ENCODE measurements around the gene SLC35D1.

SLC35D1 gene

DNA sequence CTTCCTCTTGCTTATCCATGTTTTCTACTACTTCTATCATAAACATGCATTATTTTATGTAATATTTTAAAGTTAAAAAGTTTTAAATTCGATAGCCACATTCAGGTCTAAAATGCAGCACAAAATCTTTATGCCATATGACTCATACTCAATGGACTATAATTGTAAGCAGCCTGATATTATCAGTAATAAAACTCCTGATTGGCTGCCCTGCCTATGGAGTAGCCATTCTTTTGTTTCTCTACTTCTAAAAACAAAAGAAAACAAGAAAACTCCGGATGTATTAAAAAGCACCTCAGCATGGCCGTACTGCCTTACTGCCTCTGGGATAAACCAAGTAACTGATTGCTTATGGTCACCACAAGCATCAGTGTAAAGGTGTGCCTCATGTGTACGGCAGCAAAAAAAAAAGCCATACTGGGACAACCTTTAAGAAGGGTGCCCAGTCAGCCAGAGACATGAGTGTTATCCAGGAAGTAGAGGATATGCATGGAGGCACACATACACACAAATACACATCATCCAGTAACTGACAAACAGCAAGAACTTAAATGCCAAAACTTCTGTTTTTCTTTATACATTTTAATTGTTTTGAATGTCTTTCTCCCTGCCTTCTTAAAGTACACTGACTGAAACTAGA, 9.2 kb downstream of the SLC35D1 start:
- DNase-seq (ENCODE audit: low spot score): no peak

DNA sequence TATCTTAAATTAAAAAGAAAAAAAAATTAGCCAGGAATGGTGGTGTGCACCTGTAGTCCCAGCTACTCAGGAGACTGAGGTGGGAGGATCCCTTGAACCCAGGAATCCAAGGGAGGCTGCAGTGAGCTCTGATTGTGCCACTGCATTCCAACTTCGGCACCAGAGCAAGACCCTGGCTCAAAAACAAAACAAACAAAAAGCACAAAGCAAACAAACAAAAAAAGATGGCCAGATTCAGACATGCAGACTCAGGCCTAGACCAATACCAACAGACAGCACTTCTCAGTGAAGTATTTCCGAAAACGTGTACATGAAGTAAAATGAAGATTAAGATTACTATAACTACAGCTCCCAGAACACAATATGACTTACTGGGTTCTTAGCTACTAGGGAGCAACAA, 10.6 kb downstream of the SLC35D1 start:
- no peak for DNase-seq (ENCODE audit: low spot score)

DNA sequence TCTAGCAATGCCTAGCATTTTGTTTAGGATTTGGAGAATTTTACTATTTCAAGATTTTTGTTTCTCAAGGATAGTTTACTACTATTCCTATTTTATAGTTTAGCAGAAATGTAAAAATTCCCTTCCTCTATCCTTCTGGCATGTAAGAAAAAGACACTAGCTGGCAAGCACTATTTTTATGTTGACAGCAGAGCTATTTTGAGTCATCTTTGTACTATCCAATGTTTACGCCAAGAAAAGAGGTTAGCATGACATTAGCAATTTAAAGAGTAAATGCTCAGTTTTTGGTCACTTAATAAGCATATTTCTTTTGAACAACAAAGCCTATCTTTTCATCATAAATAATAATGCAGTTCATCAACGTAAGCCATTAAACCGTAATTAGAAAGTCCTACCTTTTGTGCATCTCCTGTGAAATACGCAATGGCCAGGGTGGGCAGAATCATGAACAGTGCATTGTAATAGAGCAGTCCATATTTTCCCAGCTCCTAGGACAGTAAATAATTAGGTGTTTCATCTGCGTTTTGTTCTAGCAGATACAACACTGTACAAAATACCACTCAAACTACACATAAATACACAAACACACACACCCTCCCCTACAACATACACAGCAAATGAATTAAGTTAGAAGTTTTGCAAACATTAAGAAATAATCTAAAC, 12.0 kb downstream of the SLC35D1 start:
- no peak for DNase-seq (ENCODE audit: low spot score)

DNA sequence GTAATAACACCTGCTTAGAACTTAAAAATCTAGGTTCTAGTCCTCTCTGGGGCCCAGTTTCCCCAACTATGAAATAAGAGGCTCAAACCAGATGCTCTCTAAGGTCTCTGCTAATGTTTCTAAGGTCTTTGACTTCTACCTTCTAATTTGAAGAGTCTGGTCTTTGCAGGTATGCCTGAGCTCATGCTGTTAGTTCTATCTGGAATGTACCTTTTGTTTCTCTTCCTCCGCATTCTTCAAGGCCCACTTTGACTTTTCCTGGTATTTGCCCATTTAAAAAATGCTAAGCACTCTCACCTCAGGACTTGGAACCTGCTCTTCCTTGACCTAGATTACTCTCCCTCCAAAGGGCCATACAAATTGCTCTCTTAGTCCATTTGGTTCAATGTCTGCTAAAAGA, 13.5 kb downstream of the SLC35D1 start:
- DNase-seq (ENCODE audit: low spot score): peak; percentile 18

DNA sequence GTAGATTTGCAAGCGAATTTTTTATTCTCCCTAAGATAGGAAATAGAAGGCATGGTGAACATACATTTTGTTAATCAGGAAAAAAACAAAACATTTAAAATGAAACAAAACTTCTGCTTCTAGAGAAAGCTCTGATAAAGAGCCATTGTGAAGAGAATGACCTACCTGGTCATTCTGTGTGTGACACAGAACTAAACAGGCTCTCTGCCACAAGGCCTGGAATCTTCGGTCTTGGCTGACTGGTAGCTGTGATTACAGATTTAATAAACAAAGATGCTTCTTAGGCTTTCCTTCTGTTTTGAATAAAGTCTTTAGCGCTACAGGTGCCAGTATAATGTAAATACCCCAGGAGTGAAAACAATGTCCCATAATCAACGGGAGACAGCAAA, 22.1 kb downstream of the SLC35D1 start:
- DNase-seq (ENCODE audit: low spot score): no peak

DNA sequence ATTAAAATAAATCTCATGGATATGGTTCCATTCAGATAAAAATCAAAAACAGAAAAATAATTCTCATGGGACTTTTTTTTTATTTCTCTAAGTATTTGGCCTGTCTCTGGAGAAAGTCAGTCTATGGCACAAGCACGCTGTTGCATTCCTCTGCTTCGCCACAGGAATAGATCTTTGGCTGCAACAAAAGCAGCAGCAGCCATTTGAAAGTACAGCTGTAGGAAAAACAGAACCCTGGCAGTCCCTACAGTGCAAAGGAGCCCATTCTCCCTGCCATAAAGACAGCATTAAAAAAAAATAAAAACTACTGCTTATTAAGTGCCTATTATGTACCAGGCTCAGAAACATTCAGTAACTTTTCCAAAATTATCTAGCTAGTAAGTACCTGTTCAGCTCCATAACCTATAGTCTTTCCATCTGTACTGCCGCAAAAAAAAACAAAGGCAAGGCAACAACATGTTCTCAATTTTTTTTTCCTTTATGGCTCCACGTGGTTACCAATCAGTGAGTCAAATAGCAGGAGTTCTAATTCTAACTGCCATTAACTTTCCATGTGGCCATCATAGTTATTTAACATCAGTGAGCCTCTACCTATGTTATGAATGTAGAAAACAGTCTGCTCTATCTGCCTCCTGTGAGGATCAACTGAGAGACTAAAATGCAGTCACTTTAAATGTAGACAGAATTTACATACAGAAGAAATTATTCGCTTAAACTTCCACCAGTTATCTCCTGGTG, 22.7 kb downstream of the SLC35D1 start:
- no peak for DNase-seq (ENCODE audit: low spot score)

DNA sequence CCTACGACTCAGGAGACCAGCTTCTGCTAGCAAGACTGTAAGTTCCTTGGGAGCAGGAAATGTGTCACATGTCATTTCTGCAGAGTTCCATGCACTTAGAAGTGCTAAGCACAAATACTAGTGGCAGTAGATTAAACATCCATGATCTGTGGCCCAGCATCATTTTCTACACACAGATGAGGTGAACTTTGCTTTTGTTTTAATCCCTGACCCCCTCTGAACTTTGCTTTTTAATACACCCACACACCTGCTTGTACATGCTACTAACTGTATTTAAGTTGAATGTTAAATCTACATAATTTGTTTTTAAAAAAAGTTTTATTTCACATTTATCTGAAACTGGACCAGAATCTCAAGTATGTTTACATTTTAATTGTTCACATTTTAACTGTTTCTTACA, 24.5 kb downstream of the SLC35D1 start:
- DNase-seq (ENCODE audit: low spot score): no peak

DNA sequence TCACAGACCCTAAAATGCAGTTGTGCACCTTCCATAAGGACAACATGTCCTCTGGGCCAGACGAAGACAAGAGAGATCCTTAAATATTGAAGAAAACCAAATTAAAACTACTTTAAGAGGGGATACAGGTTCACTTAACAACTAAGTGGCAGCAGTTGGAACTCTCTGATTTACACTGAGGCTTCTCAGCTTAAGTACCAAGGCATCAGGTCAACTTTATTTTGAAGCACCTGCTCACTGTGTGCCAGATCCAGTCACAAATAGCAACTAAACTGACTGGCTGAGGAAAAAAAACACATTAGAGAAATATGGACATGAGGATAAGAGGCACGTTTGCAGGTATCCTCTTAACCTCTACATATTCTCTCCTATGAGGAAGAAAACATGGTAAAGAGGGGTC, 33.2 kb downstream of the SLC35D1 start:
- no peak for DNase-seq (ENCODE audit: low spot score)

DNA sequence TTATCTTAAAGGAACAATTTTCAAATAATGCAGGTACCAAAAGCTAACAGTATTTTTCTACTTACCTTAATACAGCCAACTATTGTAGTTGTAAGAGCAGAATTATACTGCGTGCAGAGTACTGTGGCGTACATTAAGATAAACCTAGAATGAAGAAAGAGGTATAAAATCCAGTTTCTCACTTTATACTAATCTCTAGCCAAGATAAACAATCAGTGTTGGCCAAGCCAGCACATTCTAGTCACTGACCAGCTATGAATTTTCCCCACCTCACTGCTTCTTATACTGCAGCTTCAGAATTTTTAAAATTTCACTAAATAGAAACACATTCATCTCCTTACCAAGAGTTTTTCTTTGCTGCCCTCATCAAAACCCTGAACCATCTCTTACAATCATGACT, 33.6 kb downstream of the SLC35D1 start:
- DNase-seq (ENCODE audit: low spot score): no peak

DNA sequence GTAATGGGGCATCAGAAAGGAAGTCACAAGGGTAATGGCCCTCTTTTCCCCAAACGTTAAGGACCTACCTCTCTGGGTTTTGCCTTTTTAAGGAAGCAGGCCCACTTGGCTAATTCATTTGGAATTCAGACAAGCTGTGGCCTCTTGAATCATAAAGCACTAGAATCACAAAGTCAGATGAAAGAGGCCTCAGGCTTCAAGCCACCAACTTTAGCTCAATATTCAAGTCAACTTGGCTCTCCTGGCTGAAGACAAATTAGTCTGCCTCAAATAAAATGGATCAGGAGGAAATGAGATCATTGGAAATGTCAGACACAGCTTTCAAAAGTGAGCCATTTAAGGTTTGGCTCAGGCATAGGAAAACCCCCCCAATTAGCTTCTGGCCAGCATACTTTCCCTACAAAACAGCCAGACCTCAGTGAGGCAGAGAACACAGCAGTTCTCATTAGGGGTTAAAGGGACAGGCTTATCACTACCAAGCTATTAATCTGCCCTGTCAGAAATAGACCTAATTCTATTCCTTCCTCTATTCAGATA, 34.3 kb downstream of the SLC35D1 start:
- DNase-seq (ENCODE audit: low spot score): peak; percentile 22

DNA sequence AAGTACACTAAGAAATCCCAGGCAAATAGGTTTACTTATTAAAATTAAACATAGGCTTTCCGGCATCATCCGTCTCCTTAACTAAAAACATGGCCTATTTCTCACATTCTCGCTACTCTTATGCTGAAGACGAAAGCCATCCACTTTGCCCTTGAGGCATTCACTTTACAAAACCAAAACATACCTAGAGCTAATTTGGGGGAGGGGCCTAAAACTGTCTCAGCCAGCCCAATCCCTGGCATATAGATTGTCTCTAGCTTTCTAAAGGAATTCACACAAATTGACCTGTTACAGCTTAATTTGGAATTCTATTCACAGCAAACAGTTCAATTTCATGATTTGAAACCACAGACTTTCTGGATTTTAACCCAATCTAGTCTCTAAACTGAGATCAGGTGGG, 34.8 kb downstream of the SLC35D1 start:
- DNase-seq (ENCODE audit: low spot score): peak; percentile 17

DNA sequence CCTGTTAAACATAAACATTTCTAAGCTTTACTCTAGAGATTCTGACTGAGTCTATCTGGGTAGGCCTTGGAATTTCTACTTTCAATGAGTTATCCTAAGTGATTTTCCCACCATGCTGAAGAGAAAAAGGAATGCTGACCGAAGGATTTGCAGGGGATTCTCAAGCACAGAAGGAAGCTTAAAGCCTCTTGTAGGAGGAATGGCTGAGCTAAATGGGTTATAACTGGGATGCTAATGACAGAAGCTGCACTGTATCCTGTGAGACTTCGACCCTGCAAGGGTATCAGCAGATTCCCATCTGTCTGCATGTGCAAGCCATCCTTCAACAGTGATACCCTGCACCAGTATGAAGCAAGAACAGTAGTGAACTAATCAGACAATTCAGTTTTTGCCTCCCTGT, 35.4 kb downstream of the SLC35D1 start:
- DNase-seq (ENCODE audit: low spot score): peak; percentile 30

DNA sequence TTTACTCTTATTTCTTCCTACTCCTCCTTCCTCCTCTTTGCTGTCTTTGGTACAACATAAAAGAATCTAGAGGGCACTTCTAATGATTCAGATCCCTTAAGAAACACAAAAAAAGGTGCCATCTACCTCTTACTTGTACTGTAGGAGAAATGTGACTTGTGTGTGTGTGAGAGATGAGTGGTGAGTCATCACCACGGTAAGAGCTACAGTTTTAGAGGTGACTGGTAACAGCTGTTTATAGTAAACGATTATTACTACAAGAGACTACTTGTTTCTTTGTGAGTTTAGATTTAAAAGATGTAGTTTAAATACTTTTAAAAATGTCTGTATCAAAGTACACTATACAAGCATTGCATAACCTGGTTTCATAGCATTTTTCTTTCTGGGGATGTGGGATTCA, 40.4 kb downstream of the SLC35D1 start:
- DNase-seq (ENCODE audit: low spot score): no peak

DNA sequence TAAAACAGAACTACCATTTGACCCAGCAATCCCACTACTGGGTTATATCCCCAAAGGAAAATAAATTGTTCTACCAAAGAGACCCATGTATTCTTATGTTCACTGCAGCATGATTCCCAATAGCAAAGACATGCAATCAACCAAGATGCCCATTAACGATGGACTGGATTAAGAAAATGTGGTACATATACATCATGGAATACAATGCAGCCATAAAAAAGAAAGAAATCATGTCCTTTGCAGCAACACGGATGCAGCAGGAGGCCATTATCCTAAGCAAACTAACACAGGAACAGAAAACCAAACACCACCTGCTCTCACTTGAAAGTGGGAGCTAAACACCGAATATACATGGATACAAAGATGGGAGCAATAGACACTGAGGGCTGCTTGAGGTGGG, 44.2 kb downstream of the SLC35D1 start:
- DNase-seq (ENCODE audit: low spot score): no peak

DNA sequence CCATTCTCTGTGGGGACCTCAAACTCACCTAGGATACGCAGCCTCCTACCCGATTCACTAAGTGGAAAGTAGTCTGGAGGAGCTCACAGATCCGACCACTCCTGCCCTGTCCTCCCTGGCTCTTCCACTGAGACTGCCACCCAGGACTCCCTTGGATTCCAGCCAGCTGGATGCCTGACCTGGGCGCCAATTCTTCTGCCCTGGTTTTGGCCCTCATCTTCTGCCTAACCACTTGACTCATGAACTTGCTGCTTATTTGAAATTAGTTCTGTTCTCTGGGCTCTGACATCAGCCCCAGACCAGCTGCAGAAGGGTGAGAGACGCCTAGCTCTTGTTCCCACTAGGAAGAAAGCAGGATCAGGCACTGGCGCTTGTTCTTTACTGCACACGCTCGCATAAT, 48.9 kb downstream of the SLC35D1 start:
- DNase-seq (ENCODE audit: low spot score): no peak

DNA sequence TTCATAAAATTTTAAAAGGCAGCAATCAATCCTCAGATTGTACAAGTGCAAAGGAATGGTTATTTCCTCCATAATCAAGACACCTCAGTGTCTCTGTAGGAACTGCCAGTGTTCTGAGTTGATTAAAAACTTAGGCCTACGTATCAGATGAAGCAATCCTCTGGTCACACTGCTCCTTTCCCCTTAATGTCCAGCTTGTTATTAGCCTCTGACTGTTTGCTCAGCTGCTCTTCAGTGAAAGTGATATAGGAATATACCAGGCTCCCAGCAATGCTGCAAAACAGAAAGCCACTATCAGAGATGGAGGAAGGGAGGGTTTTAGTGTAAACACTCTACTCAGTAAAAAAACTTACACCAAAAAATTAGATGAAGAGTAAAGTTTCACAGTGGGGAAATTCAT, 49.8 kb downstream of the SLC35D1 start:
- no peak for DNase-seq (ENCODE audit: low spot score)

DNA sequence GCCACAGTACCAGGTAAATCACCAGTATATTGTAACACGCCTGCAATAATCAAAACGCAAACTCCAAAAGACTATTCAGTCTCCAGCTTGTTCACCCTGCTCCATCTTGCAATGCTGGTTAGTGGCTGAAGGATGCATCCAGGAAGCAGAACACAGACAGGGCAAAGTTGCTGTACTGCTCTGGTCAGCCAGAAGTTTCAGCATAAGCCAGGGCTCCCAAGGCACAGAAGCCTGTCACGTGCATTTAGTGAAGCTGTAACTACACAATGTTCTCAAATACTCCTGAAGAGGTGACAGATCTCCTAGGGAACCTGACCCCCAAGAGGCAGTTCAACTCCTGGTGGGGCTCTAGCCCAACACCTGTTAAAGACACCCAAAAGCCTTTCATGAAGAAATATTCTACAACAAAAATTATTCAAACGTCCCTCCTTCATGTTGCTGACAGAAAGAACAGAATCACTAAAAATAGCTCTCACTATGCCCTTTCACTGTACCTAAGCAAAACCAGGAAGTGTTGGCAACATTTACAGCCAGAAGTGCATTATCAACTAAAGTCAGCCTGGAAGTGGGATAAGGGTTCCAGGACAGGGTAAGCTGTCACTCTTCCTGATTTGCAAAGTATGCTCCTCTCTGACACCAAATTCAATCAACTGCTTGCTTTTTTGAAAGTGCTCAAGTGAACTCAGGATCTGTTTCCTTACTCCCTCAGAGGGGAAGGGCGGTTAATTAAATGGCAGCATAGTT, 52.1 kb downstream of the SLC35D1 start:
- DNase-seq (ENCODE audit: low spot score): no peak

DNA sequence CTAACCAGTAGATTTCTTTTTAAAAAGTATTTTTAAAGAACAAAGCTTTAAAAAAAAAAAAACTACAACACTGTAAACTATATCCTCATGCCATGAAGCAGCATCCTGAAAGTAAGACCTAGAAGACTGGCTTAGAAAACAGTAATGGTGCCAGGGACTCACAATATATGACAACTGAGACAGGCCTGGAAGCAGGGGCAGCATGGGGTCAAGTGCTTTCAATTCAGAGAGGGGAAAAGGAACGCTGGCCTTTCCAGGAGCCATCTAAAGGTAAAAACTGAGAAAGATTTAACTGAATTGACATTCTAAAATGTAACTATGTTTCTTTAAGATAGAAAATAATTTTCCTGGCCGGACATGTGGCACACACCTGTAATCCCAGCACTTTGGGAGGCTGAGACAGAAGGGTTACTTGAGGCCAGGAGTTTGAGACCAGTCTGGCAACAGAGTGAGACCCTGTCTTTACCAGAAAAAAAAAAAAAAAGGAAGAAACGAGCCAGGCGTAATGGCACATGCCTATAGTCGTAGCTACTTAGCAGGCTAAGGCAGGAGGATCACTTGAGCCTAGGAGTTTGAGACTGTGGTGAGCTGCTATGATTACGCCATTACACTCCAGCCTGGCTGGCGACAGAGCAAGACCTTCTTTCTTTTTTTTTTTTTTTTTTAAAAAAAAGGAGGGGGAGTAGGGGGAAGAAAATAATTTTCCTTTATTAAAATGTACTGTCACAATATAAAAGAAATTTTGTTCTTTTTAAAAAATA, 54.1 kb downstream of the SLC35D1 start:
- no peak for DNase-seq (ENCODE audit: low spot score)

DNA sequence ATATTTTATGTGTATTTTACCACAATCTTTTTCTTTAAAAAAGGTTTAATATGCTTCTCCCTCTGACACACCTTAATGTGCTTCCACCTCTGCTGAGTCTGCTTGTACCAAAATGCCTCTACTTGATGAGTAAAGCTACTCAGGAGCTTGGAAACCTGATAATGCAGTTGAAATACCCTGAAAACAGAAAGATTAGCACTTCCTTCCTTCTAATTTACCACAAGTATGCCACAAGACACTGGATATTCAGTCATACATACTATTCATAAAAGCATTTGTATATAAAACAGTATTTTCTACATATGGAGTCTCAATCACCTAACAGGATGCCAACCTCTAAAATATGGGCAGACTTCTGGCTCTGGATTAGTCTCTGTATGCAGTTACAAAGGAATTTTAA, 55.0 kb downstream of the SLC35D1 start:
- no peak for DNase-seq (ENCODE audit: low spot score)

DNA sequence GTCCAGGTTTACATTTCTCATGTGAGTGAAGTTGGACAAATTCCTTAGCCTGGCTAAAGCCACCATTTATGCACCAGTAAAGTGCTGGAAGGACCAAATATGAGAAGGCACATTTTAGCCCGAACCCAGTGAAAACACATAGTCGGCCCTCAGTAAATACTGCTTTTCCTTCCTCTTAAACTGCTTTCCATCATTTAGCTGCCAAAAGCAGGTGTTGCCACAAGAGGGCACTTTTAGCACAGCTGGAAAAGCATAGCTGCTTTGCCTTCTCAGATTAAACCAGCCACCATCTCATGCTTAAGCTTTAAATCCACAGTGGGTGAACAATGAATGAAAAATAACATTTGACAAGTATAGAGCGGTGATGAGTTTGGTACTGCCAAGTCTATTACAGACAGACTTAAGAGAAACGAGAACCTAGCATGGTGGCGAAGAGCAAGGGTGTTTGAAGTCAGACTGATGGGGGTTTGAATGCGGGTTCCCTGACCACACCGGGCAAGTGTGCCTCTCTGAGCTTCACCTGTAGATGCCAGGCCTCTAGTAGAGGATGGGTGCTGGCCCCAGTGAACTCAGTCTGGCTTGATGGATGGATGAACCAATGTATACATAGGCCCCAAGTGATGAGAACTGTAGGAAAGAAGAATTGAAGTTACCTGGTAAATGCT, 57.8 kb downstream of the SLC35D1 start:
- peak; percentile 47 for DNase-seq (ENCODE audit: low spot score)

DNA sequence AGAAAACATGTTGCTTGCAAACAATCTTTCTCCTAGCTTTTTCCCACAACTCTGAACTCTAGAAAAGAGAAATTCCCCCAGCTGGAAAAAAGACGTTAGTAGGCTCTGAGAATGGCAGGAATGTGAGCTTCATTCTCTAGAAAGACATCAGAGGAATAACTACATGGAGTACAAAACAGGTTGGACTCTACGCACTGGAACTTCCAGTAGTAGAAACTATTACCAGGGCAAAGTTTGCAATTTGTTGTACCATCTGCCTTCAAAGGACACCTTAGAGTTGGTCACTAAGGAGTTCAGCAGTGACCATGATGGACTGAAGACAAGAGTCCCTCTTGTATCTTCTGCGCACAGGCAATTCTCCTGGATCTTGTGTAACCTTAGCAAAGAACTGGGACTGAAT, 60.9 kb downstream of the SLC35D1 start:
- no peak for DNase-seq (ENCODE audit: low spot score)
